HepG2 (cell line): Measurements from ENCODE around the gene CFAP119. TPM values are rescaled to one million over a fixed set of nuclear protein-coding genes. Genes with fewer than 3 reads are reported as not detected.
A peak's percentile ranks its signal among the peaks of the same experiment; 100 is the strongest.

ENCODE experiments used
- ATAC-seq: fragments of 200-7000 bp; cut with Tn5 transposase; 3 replicates; pipeline ENCODE4 v1.9.1; 2020; ENCODE audit warnings: mild to moderate bottlenecking, moderate library complexity
- BruUV-seq: library from RNA; stranded (reverse); fragments of 400-500 nt; replicated peaks from 2 replicates; lab custom pipeline; 2021; lab: Mats Ljungman, UMichigan
- CTCF ChIA-PET: fragments of 300-600 bp; formaldehyde crosslinking; extraction: SDS; loops from one replicate; lab custom pipeline; 2021; ENCODE audit warnings: low total read pairs, inconsistent platforms, low intra/inter-chr PET ratio; lab: Yijun Ruan, JAX
- POLR2A ChIA-PET: fragments of 350-600 bp; sonication (Branson Sonifier 250); formaldehyde crosslinking; loops from one replicate; lab custom pipeline; 2020; ENCODE audit warnings: antibody characterized with exemption, inconsistent platforms; lab: Yijun Ruan, JAX
- DNase-seq: peaks from one replicate; pipeline ENCODE4 v3.0.0-alpha.2; 2015; ENCODE audit warnings: low spot score
- FAIRE-seq: peaks from 3 replicates; lab custom pipeline; 2011; peaks lifted over from hg19 to GRCh38; lab: Jason Lieb, UNC
- H2AFZ ChIP-seq: one replicate; pipeline ENCODE4 v1.6.1; 2011; ENCODE audit warnings: low read length, inconsistent platforms
- H3K27ac ChIP-seq: fragments of 300-600 bp; 3 replicates; pipeline ENCODE4 v1.8.0; 2011; ENCODE audit warnings: mixed run types, mild to moderate bottlenecking, mixed read lengths, low read length, inconsistent platforms; ENCODE audit not compliant: insufficient read depth; ENCODE audit errors: extremely low read length
- H3K27me3 ChIP-seq, 2 experiments: fragments of 200-600 bp in 1 of 2; 2 replicates in 1 of 2; 3 replicates in 1 of 2; pipeline versions ENCODE4 v1.6.0 to v1.8.0; 2011; ENCODE audit warnings: low read length in 2 of 2, mild to moderate bottlenecking in 2 of 2, moderate library complexity in 2 of 2, inconsistent platforms in 1 of 2; ENCODE audit not compliant: insufficient read depth in 2 of 2, control insufficient read depth in 1 of 2
- H3K36me3 ChIP-seq, 2 experiments: fragments of 200-600 bp in 1 of 2; replicated peaks in 1 of 2; 2 replicates in 1 of 2; 3 replicates in 1 of 2; pipeline versions ENCODE4 v1.5.1 to v1.8.0; 2011; ENCODE audit warnings: low read length in 2 of 2, inconsistent platforms in 1 of 2; ENCODE audit not compliant: insufficient read depth in 2 of 2, control insufficient read depth in 1 of 2
- H3K4me1 ChIP-seq: 2 replicates; pipeline ENCODE4 v1.5.1; 2012; ENCODE audit warnings: low read length, inconsistent platforms; ENCODE audit not compliant: insufficient read depth
- H3K4me2 ChIP-seq: 2 replicates; pipeline ENCODE4 v1.6.0; 2011; ENCODE audit warnings: low read depth, low read length, inconsistent platforms
- H3K4me3 ChIP-seq, 3 experiments: fragments of 200-600 bp in 1 of 3; sonication (generic), shearing (Covaris generic) in 1 of 3; replicated peaks in 1 of 3; 2 replicates each; pipeline ENCODE4 v1.5.1; 2011 to 2016; ENCODE audit warnings: low read length in 3 of 3, inconsistent platforms in 2 of 3, low read depth in 2 of 3, mild to moderate bottlenecking in 2 of 3, control low read depth in 1 of 3, mixed read lengths in 1 of 3; ENCODE audit not compliant: insufficient read depth in 1 of 3
- H3K79me2 ChIP-seq: one replicate; pipeline ENCODE4 v1.6.1; 2011; ENCODE audit warnings: low read length, inconsistent platforms; ENCODE audit not compliant: insufficient read depth
- H3K9ac ChIP-seq: 2 replicates; pipeline ENCODE4 v1.6.0; 2011; ENCODE audit warnings: mild to moderate bottlenecking, low read depth, low read length, inconsistent platforms; ENCODE audit not compliant: insufficient read depth
- H3K9me3 ChIP-seq: 2 replicates; pipeline ENCODE4 v1.5.1; 2012; ENCODE audit warnings: mild to moderate bottlenecking, low read length
- H4K20me1 ChIP-seq: 2 replicates; pipeline ENCODE4 v1.6.0; 2011; ENCODE audit warnings: inconsistent platforms, mild to moderate bottlenecking, low read length, moderate library complexity; ENCODE audit not compliant: insufficient read depth
- FOSL2 ChIP-seq: sonication (generic); formaldehyde crosslinking; IDR thresholded peaks from 2 replicates; pipeline ENCODE4 v1.4.0; 2020; ENCODE audit warnings: missing genetic modification reagents
- GTF2F1 ChIP-seq: fragments of 150-350 bp; IDR thresholded peaks from 2 replicates; pipeline ENCODE4 v1.6.1; 2014; ENCODE audit warnings: low read length
- HIC2 ChIP-seq: sonication (generic); formaldehyde crosslinking; IDR thresholded peaks from 2 replicates; pipeline ENCODE4 v1.9.0; 2022; ENCODE audit warnings: low read depth, missing genetic modification reagents
- LCORL ChIP-seq, 2 experiments: fragments of 450-650 bp in 1 of 2; sonication (generic) in 1 of 2; formaldehyde crosslinking in 1 of 2; IDR thresholded peaks; 2 replicates each; pipeline versions ENCODE4 v1.5.0 to v1.6.1; 2017 to 2020; ENCODE audit warnings: antibody characterized with exemption in 1 of 2, missing genetic modification reagents in 1 of 2
- MAF1 ChIP-seq: sonication (generic); formaldehyde crosslinking; IDR thresholded peaks from 2 replicates; pipeline ENCODE4 v1.5.0; 2020; ENCODE audit warnings: missing genetic modification reagents, borderline replicate concordance
- MLLT10 ChIP-seq: sonication (generic); formaldehyde crosslinking; IDR thresholded peaks from 2 replicates; pipeline ENCODE4 v1.4.0; 2020; ENCODE audit warnings: missing genetic modification reagents
- NCOR1 ChIP-seq: fragments of 200-600 bp; sonication (generic); IDR thresholded peaks from 2 replicates; pipeline ENCODE4 v1.7.0; 2017; ENCODE audit warnings: antibody characterized with exemption, low read length, borderline replicate concordance
- POLR2A ChIP-seq, 2 experiments: IDR thresholded peaks; 2 replicates each; pipeline ENCODE4 v1.6.1; 2011; ENCODE audit warnings: low read depth in 2 of 2, low read length in 2 of 2, mild to moderate bottlenecking in 1 of 2, moderate library complexity in 1 of 2; ENCODE audit not compliant: insufficient read depth in 1 of 2
- PRMT3 ChIP-seq: sonication (generic); formaldehyde crosslinking; IDR thresholded peaks from 2 replicates; pipeline ENCODE4 v1.8.1; 2022; ENCODE audit warnings: low read depth, mild to moderate bottlenecking, moderate library complexity, missing genetic modification reagents, borderline replicate concordance
- RBM22 ChIP-seq: fragments of 200-400 bp; formaldehyde crosslinking; optimal IDR thresholded peaks from 2 replicates; pipeline ENCODE3; 2017; ENCODE audit warnings: mild to moderate bottlenecking, low read length, moderate library complexity
- RFX3 ChIP-seq: IDR thresholded peaks from 2 replicates; pipeline ENCODE4 v1.6.1; 2016; ENCODE audit warnings: missing biosample characterization, missing genetic modification reagents
- SAP130 ChIP-seq: IDR thresholded peaks from 2 replicates; pipeline ENCODE4 v1.6.1; 2016; ENCODE audit warnings: low read depth
- TEAD3 ChIP-seq: optimal IDR thresholded peaks from 2 replicates; pipeline ENCODE3; 2016; ENCODE audit warnings: borderline replicate concordance
- TFDP1 ChIP-seq: IDR thresholded peaks from 2 replicates; pipeline ENCODE4 v1.6.1; 2016; ENCODE audit warnings: missing compliant biosample characterization, missing genetic modification reagents, borderline replicate concordance
- ZNF687 ChIP-seq: sonication (generic); formaldehyde crosslinking; IDR thresholded peaks from 2 replicates; pipeline ENCODE4 v1.5.1; 2020; ENCODE audit warnings: mild to moderate bottlenecking, missing genetic modification reagents, moderate library complexity
- WGBS: methylation state at CpG from one replicate; pipeline ENCODE4 v1.1.6; 2017; ENCODE audit warnings: low lambda C conversion rate; 5-methylcytosine and 5-hydroxymethylcytosine counted together
- in situ Hi-C: cut with HindIII; loops from 2 replicates; pipeline ENCODE4 v1.10.0; 2017; ENCODE audit warnings: low pct_unique_long_range_greater_than_20kb; ENCODE audit not compliant: extremely low pct_ligation_motif_present
- intact Hi-C: fragments of 100-400 bp; cut with micrococcal nuclease; formaldehyde crosslinking; loops from one replicate; pipeline ENCODE4 v1.10.0; 2022; ENCODE audit not compliant: unreplicated experiment
- polyA plus RNA-seq, 8 experiments: library from polyadenylated mRNA; depleted of rRNA in 3 of 8; stranded (reverse) in 7 of 8; unstranded in 1 of 8; fragments of >200 nt; fragmentation: Illumina TruSeq in 4 of 8; extraction: Trizol in 4 of 8; gene quantifications; 2 replicates each; pipeline versions ENCODE4 v1.2.1 to v1.2.3, GENCODE V29; 2011 to 2016; ENCODE audit warnings: low read depth in 4 of 8, missing spikeins in 1 of 8, mixed read lengths in 1 of 8; ENCODE audit not compliant: insufficient read depth in 1 of 8
- total RNA-seq, 5 experiments: library from RNA; depleted of rRNA; stranded (reverse); fragments of >200 nt; fragmentation: Illumina TruSeq; extraction: Trizol; gene quantifications; 2 replicates each; pipeline ENCODE4 v1.2.3, GENCODE V29; 2016; ENCODE audit warnings: low read depth in 1 of 5

CFAP119 gene
- total and polyA plus RNA-seq, 2 of the 13 experiments (the other 11 are each of a cell fraction or from before 2014, with no cell fraction given): 6.4 TPM

- POLR2A ChIA-PET: no interaction called here
- DNase-seq (peak; percentile 61), FAIRE-seq (no peak), ATAC-seq (peak; percentile 32)
- H4K20me1 ChIP-seq: no peaks in the 10 kb centered on the region
- no peaks in the 10 kb centered on the region for H3K79me2 ChIP-seq
- in situ Hi-C loops: no loop called here
- CTCF ChIA-PET: no interaction called here
- H2AFZ ChIP-seq: no peak overlapping the region
- H3K9me3 ChIP-seq: no peaks in the 10 kb centered on the region
- WGBS: 95% methylated on average over 6 of the region's 6 CpGs
- H3K4me3 ChIP-seq: no peak overlapping the region
- intact Hi-C loops: loop anchor here (10.0 kb wide), 1 partner anchor 73 kb away; no protein-coding TSS in a partner anchor
- H3K36me3 ChIP-seq: peaks cover 23 to 32% of the 10 kb centered on the region in 2 experiments
- no peak overlapping the region for H3K4me2 ChIP-seq
- peak overlapping the region; percentile 0 for H3K27ac ChIP-seq
- no peaks in the 10 kb centered on the region for H3K27me3 ChIP-seq
- H3K4me1 ChIP-seq: peaks cover 38% of the 10 kb centered on the region
- H3K9ac ChIP-seq: no peak overlapping the region
- no TSS peak for BruUV-seq
- TF ChIP-seq LCORL (IDR thresholded peaks at IDR 0.05): no peak
- no peak for TF ChIP-seq LCORL (CRISPR knock-in tag; IDR thresholded peaks at IDR 0.05)
- TF ChIP-seq GTF2F1: no peak
- no peak for TF ChIP-seq MAF1
- no peak for TF ChIP-seq TFDP1 (CRISPR knock-in tag)
- no peak for TF ChIP-seq NCOR1
- TF ChIP-seq HIC2 (CRISPR knock-in tag): no peak
- peak; percentile 36; the same call in 1 of the 2 replicates for TF ChIP-seq FOSL2 (CRISPR knock-in tag)
- no peak for TF ChIP-seq PRMT3 (CRISPR knock-in tag)
- TF ChIP-seq TEAD3 (CRISPR knock-in tag): peak; percentile 59
- no peak for TF ChIP-seq RFX3 (CRISPR knock-in tag)
- TF ChIP-seq SAP130: 0 out of 2 replicates have a peak, but pooled peaks have one; percentile 14
- TF ChIP-seq POLR2A (IDR thresholded peaks at IDR 0.05; ENCODE audit: insufficient read depth in 1 of 2, low read depth in 2 of 2, low read length in 2 of 2): peak in 1 of 2 experiments; percentile 38; a peak in 1 of 4 replicates
- no peak for TF ChIP-seq MLLT10
- TF ChIP-seq RBM22: peak; percentile 81
- peak; percentile 37 for TF ChIP-seq ZNF687 (CRISPR knock-in tag)
Observed at GRCh38 chr16:30741461-30741914, 20.4 kb downstream of the CFAP119 start.
